ENCODE data around the gene WASL. TPM values are rescaled to one million over a fixed set of nuclear protein-coding genes. Genes with fewer than 3 reads are reported as not detected.
"Not testable (repeated sequence)": the region's sequence is repeated elsewhere in the genome, so short reads cannot be mapped to it uniquely, and the experiment has no call there.

WASL gene
- total RNA-seq, 1 donor from 2014 or later: 31.2 TPM

- no peak for ATAC-seq
Measured at GRCh38 chr7:123729218-123729578, 19.6 kb downstream of the WASL start.

- ATAC-seq: no peak
Measured at GRCh38 chr7:123727071-123727837, 21.5 kb downstream of the WASL start.

GRCh38 chr7:123725586-123726171 lies 23.1 kb downstream of the WASL start:
- ATAC-seq: no peak

GRCh38 chr7:123724817-123725253 lies 24.0 kb downstream of the WASL start:
- no peak for ATAC-seq

- ATAC-seq: no peak
Measured at GRCh38 chr7:123723913-123724312, 24.9 kb downstream of the WASL start.

- ATAC-seq: not testable (repeated sequence)
Measured at GRCh38 chr7:123720527-123720926, 28.3 kb downstream of the WASL start.

GRCh38 chr7:123719197-123719721 lies 29.5 kb downstream of the WASL start:
- no peak for ATAC-seq

- no peak for ATAC-seq
Measured at GRCh38 chr7:123718773-123719172, 30.0 kb downstream of the WASL start.

- no peak for ATAC-seq
Measured at GRCh38 chr7:123717689-123718088, 31.1 kb downstream of the WASL start.

- no peak for ATAC-seq
Measured at GRCh38 chr7:123716877-123717276, 31.9 kb downstream of the WASL start.

- peak; percentile 55 for ATAC-seq
Measured at GRCh38 chr7:123715799-123716198, 33.0 kb downstream of the WASL start.

- ATAC-seq: no peak
Measured at GRCh38 chr7:123715198-123715597, 33.6 kb downstream of the WASL start.

GRCh38 chr7:123714296-123715080 lies 34.3 kb downstream of the WASL start:
- peak; percentile 31 for ATAC-seq

- no peak for ATAC-seq
Measured at GRCh38 chr7:123712619-123713018, 36.2 kb downstream of the WASL start.

GRCh38 chr7:123711832-123712293 lies 36.9 kb downstream of the WASL start:
- ATAC-seq: no peak

- no peak for ATAC-seq
Measured at GRCh38 chr7:123710683-123711082, 38.1 kb downstream of the WASL start.

GRCh38 chr7:123709525-123709924 lies 39.3 kb downstream of the WASL start:
- no peak for ATAC-seq

GRCh38 chr7:123705211-123705901 lies 43.4 kb downstream of the WASL start:
- ATAC-seq: no peak

- ATAC-seq: no peak
Measured at GRCh38 chr7:123695944-123696677, 52.7 kb downstream of the WASL start.

GRCh38 chr7:123692471-123692877 lies 56.3 kb downstream of the WASL start:
- ATAC-seq: peak; percentile 22

- no peak for ATAC-seq
Measured at GRCh38 chr7:123690550-123690949, 58.3 kb downstream of the WASL start.

- no peak for ATAC-seq
Measured at GRCh38 chr7:123689250-123689649, 59.6 kb downstream of the WASL start.

All from esophagus mucosa (tissue), 1 donor.